Glutamatergic neuron (in vitro differentiated cells): Measurements from ENCODE around the gene S100A12. TPM values are rescaled to one million over a fixed set of nuclear protein-coding genes. Genes with fewer than 3 reads are reported as not detected.

Experiments used
- DNase-seq: peaks from one replicate; pipeline ENCODE4 v3.0.0; 2022
- H3K27ac Mint-ChIP-seq: one replicate; pipeline ENCODE4 v1.8.0; 2020; ENCODE audit warnings: mild to moderate bottlenecking, mixed read lengths, inconsistent platforms; ENCODE audit not compliant: unreplicated experiment
- H3K27me3 Mint-ChIP-seq: one replicate; pipeline ENCODE4 v1.8.0; 2020; ENCODE audit warnings: mild to moderate bottlenecking, moderate library complexity, mixed read lengths, inconsistent platforms; ENCODE audit not compliant: unreplicated experiment
- H3K36me3 Mint-ChIP-seq: one replicate; pipeline ENCODE4 v1.8.0; 2020; ENCODE audit warnings: mild to moderate bottlenecking, mixed read lengths, inconsistent platforms; ENCODE audit not compliant: unreplicated experiment
- H3K4me1 Mint-ChIP-seq: one replicate; pipeline ENCODE4 v1.8.0; 2020; ENCODE audit warnings: mild to moderate bottlenecking, low read depth, mixed read lengths, inconsistent platforms; ENCODE audit not compliant: unreplicated experiment
- H3K4me3 Mint-ChIP-seq: one replicate; pipeline ENCODE4 v1.8.0; 2020; ENCODE audit warnings: mild to moderate bottlenecking, mixed read lengths, inconsistent platforms; ENCODE audit not compliant: unreplicated experiment
- H3K9me3 Mint-ChIP-seq: one replicate; pipeline ENCODE4 v1.8.0; 2020; ENCODE audit warnings: mild to moderate bottlenecking, moderate library complexity, mixed read lengths, inconsistent platforms; ENCODE audit not compliant: unreplicated experiment
- total RNA-seq: library from RNA; stranded (reverse); fragmentation: NEBNext Ultra II Directional; extraction: Animal tissue kit (Norgen Biotek cat#: 25700); gene quantifications from one replicate; pipeline ENCODE4 v1.2.1, GENCODE V29; 2021; ENCODE audit not compliant: unreplicated experiment
- TF ChIP-seq, protein P1 (sequence below): fragments of 200-600 bp; sonication (generic); IDR thresholded peaks from one replicate; pipeline ENCODE4 v1.5.0; 2021; ENCODE audit not compliant: partially characterized antibody, unreplicated experiment

The S100A12 gene
- total RNA-seq, 1 donor from 2014 or later, result not detected

DNA sequence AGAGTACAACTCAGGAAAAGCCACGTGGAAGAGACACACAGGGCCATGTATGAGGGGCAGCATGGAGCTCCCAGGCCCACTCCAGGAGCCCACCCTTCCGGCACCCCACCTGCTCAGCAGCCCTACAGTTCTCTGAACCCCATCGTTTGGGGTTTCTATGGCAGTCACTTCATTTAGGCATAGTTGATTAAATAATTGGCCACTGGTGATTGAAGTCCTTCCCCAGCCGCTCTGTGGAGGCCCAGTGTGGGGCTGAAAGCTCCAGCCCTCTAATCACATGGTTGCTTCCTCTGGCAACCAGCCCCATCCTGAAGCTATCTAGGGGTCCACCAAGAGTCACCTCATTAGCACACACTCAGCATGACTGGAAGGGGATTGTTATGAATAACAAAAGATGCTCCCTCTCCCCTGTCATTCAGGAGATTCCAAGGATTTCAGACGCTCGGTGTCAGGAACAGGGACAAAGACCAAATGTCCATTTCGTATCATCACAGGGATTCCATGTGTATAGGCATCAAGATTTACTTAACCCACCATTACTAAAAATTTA lies 28.7 kb upstream of the S100A12 start:
- Mint-ChIP-seq H3K27me3 (peaks cover 8% of the 10 kb centered on the region), H3K4me1 (no peaks in the 10 kb centered on the region), H3K4me3 (no peak overlapping the region), H3K27ac (no peak overlapping the region), H3K9me3 (peaks cover 13% of the 10 kb centered on the region), H3K36me3 (peaks cover 8% of the 10 kb centered on the region)
- no peak for DNase-seq
- TF ChIP-seq, protein P1, sequence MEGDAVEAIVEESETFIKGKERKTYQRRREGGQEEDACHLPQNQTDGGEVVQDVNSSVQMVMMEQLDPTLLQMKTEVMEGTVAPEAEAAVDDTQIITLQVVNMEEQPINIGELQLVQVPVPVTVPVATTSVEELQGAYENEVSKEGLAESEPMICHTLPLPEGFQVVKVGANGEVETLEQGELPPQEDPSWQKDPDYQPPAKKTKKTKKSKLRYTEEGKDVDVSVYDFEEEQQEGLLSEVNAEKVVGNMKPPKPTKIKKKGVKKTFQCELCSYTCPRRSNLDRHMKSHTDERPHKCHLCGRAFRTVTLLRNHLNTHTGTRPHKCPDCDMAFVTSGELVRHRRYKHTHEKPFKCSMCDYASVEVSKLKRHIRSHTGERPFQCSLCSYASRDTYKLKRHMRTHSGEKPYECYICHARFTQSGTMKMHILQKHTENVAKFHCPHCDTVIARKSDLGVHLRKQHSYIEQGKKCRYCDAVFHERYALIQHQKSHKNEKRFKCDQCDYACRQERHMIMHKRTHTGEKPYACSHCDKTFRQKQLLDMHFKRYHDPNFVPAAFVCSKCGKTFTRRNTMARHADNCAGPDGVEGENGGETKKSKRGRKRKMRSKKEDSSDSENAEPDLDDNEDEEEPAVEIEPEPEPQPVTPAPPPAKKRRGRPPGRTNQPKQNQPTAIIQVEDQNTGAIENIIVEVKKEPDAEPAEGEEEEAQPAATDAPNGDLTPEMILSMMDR, result no peak

DNA sequence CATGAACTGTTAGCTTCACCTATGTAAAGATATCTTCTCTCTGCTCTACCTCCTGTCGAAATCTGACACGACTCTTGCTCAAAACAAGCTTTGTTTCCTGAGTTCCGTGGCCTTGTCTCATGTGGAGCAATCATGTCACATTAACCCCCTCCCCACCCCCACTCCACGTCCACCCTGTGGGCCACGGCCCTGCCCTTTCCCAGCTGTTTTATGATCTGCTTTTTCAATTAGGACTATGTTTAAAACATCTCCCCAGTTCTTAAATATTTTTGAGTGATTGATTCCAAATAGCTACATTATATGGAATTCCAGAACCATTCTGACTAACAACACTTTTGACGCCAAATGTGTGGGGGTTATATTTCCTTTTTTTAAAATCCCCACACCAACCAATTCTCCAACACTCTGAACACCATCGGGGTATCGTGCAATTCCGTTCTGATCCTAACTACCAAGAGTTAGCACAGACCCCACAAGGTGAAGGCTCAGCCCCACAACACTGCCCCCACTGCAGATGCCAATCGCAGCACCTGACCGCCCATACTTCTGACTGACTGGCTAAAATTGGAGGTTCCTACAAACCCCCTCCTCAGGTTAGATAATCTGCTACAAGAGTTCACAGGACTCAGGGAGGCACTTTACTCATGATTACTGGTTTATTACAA lies 28.1 kb upstream of the S100A12 start:
- Mint-ChIP-seq H3K27me3 (peaks cover 9% of the 10 kb centered on the region), H3K4me1 (no peaks in the 10 kb centered on the region), H3K9me3 (peaks cover 12% of the 10 kb centered on the region), H3K27ac (no peak overlapping the region), H3K4me3 (no peak overlapping the region), H3K36me3 (peaks cover 8% of the 10 kb centered on the region)
- TF ChIP-seq, protein P1, result no peak
- no peak for DNase-seq

DNA sequence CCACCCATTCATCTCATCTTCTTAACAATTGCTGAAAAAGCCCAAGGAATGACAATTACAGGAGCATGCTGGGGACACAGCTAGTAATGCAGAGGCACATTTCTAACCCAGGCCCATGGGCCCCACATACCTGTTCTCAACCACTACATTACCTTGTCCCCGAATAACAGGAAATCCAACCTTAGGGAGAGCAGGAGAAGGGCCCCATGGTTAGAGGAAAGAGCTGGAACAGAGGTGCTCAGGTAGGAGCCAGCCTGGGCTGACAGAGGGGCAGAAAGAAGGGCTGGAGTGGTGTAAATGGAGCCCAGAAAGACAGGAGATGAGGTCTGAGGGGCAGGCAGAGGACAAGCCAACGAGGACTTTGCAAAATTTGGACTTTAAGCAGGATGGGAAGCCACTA lies 26.8 kb upstream of the S100A12 start:
- no peak overlapping the region for H3K27ac Mint-ChIP-seq
- no peak overlapping the region for H3K4me3 Mint-ChIP-seq
- peaks cover 6% of the 10 kb centered on the region for H3K9me3 Mint-ChIP-seq
- DNase-seq, result no peak
- peaks cover 10% of the 10 kb centered on the region for H3K27me3 Mint-ChIP-seq
- TF ChIP-seq, protein P1, result no peak
- H3K36me3 Mint-ChIP-seq, result no peaks in the 10 kb centered on the region
- peaks cover 1% of the 10 kb centered on the region for H3K4me1 Mint-ChIP-seq

DNA sequence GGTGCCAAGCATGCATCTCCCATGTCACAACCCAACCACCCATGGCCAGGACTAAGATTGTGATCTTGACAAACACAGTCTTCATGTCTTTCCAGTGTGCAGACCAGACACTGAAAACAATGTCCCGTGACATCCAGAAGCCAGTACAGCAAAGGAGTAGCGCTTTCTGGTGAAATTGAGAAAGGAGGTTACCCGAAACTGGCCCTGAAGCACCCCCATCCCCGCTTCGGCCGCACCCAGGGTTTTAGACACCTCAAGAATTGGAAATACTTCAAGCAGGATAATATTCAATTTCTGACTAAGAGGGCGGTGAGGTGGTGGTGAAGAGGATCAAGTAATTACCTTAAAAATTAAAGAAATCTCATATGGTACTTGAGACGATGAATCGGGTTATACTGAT lies 26.0 kb upstream of the S100A12 start:
- no peaks in the 10 kb centered on the region for H3K36me3 Mint-ChIP-seq
- peaks cover 14% of the 10 kb centered on the region for H3K27me3 Mint-ChIP-seq
- TF ChIP-seq, protein P1, result no peak
- H3K4me3 Mint-ChIP-seq, result no peak overlapping the region
- no peak overlapping the region for H3K27ac Mint-ChIP-seq
- H3K4me1 Mint-ChIP-seq, result peaks cover 2% of the 10 kb centered on the region
- H3K9me3 Mint-ChIP-seq, result peaks cover 6% of the 10 kb centered on the region
- no peak for DNase-seq

DNA sequence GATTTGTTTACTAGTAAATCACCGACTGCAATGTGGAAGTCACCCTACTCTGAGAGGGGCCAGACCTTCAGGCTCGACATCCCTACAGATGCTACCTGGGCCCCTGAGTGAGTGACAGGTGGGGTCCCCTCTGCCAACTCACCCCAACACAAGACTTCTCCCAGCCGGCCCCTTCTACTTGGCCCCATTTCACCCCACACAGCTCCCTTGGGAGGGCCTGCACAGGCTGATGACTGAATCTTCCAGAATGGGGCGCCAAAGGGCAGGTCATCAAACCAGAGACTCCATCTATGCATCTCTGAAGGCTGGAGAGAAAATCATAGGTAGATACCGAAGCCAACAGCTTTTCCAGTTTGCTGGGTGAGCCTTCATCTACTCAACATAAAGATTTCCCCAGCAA lies 24.8 kb upstream of the S100A12 start:
- H3K4me1 Mint-ChIP-seq, result peaks cover 2% of the 10 kb centered on the region
- peaks cover 14% of the 10 kb centered on the region for H3K27me3 Mint-ChIP-seq
- no peaks in the 10 kb centered on the region for H3K36me3 Mint-ChIP-seq
- peaks cover 3% of the 10 kb centered on the region for H3K9me3 Mint-ChIP-seq
- no peak for DNase-seq
- TF ChIP-seq, protein P1, result no peak
- H3K27ac Mint-ChIP-seq, result no peak overlapping the region
- no peak overlapping the region for H3K4me3 Mint-ChIP-seq
